ENCODE results near the gene EIF4A3.
A peak's percentile ranks its signal among the peaks of the same experiment; 100 is the strongest.

Gene EIF4A3

GRCh38 chr17:80111702-80112470 lies 35.0 kb downstream of the EIF4A3 start:
- DNase-seq = no peak

- no peak for DNase-seq
Observed at GRCh38 chr17:80110927-80111701, 35.8 kb downstream of the EIF4A3 start.

GRCh38 chr17:80110447-80110812 lies 36.5 kb downstream of the EIF4A3 start:
- no peak for DNase-seq

- no peak for DNase-seq
Observed at GRCh38 chr17:80109713-80110446, 37.0 kb downstream of the EIF4A3 start.

- no peak for DNase-seq
Observed at GRCh38 chr17:80109066-80109660, 37.8 kb downstream of the EIF4A3 start.

- DNase-seq = no peak
Observed at GRCh38 chr17:80108036-80108971, 38.6 kb downstream of the EIF4A3 start.

- DNase-seq = no peak
Observed at GRCh38 chr17:80107231-80108021, 39.5 kb downstream of the EIF4A3 start.

GRCh38 chr17:80106751-80107150 lies 40.2 kb downstream of the EIF4A3 start:
- no peak for DNase-seq

- DNase-seq = no peak
Observed at GRCh38 chr17:80106176-80106575, 40.8 kb downstream of the EIF4A3 start.

- no peak for DNase-seq
Observed at GRCh38 chr17:80105762-80106161, 41.2 kb downstream of the EIF4A3 start.

GRCh38 chr17:80104956-80105375 lies 42.0 kb downstream of the EIF4A3 start:
- no peak for DNase-seq

- no peak for DNase-seq
Observed at GRCh38 chr17:80104321-80104955, 42.5 kb downstream of the EIF4A3 start.

- DNase-seq = no peak
Observed at GRCh38 chr17:80103449-80104085, 43.4 kb downstream of the EIF4A3 start.

GRCh38 chr17:80102664-80103448 lies 44.1 kb downstream of the EIF4A3 start:
- no peak for DNase-seq

- DNase-seq = peak in 1 of 2 experiments; percentile 11
Observed at GRCh38 chr17:80101946-80102663, 44.8 kb downstream of the EIF4A3 start.

- peak; percentile 82 to 85 for DNase-seq
Observed at GRCh38 chr17:80101011-80101945, 45.6 kb downstream of the EIF4A3 start, which contains the start of gene GAA. TSS of gene GAA (plus strand) at chr17:80101581. CDS start at chr17:80104587, 3,006 bp downstream.

- DNase-seq = no peak
Observed at GRCh38 chr17:80100035-80100323, 46.9 kb downstream of the EIF4A3 start.

All from activated CD4-positive, alpha-beta T cell treated with anti-CD3 and anti-CD28 coated beads, Interleukin-2, amount 50 U/mL, for 48 hours (primary cell).